ENCODE measurements around the gene MITF.

DNA sequence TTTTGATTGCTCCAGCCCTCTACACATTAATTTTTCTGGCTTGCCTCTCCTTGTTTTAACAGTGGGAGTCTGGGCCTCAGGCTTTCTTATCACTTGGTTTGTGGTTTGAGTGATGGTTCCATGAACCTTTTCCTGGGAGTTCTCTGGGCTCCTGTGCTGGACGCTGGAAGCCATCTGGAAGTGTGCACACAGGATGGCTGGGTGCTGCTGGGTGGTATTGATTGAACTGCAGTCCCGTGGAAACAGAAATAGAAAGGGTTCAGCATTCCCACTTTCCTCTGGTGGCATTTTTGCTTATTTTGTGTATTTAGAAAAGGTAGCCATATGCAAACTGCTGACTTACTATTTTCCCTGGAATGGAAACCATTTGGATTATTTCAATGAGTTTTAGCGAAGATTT lies 25.6 kb downstream of the MITF start:
- no peak for TF ChIP-seq EZH2 (IDR thresholded peaks at IDR 0.05; ENCODE audit: borderline replicate concordance, low read length)
- TF ChIP-seq, protein P1, sequence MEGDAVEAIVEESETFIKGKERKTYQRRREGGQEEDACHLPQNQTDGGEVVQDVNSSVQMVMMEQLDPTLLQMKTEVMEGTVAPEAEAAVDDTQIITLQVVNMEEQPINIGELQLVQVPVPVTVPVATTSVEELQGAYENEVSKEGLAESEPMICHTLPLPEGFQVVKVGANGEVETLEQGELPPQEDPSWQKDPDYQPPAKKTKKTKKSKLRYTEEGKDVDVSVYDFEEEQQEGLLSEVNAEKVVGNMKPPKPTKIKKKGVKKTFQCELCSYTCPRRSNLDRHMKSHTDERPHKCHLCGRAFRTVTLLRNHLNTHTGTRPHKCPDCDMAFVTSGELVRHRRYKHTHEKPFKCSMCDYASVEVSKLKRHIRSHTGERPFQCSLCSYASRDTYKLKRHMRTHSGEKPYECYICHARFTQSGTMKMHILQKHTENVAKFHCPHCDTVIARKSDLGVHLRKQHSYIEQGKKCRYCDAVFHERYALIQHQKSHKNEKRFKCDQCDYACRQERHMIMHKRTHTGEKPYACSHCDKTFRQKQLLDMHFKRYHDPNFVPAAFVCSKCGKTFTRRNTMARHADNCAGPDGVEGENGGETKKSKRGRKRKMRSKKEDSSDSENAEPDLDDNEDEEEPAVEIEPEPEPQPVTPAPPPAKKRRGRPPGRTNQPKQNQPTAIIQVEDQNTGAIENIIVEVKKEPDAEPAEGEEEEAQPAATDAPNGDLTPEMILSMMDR (conservative IDR thresholded peaks at IDR 0.05 in 1 of 2, IDR thresholded peaks at IDR 0.05 in 1 of 2; ENCODE audit: extremely low read depth in 1 of 2, insufficient read depth in 1 of 2, low read depth in 1 of 2, low read length in 2 of 2): no peak

All from mammary epithelial cell (primary cell).